Fibroblast of the aortic adventitia (primary cell): ENCODE measurements around the gene RUSC1. TPM values are rescaled to one million over a fixed set of nuclear protein-coding genes. Genes with fewer than 3 reads are reported as not detected.

ENCODE experiments used
- DNase-seq: peaks from one replicate; pipeline ENCODE4 v3.0.0-alpha.2; 2010; ENCODE audit warnings: low read depth
- H3K4me3 ChIP-seq: 2 replicates; pipeline ENCODE4 v1.5.1; 2011; ENCODE audit warnings: low read depth, mild to moderate bottlenecking, control low read depth, low read length, moderate library complexity
- CTCF ChIP-seq: IDR thresholded peaks from 2 replicates; pipeline ENCODE4 v1.5.1; 2011; ENCODE audit warnings: mild to moderate bottlenecking, low read length, control low read depth, inconsistent platforms; ENCODE audit not compliant: insufficient read depth
- total RNA-seq: library from RNA; depleted of rRNA; stranded (reverse); fragments of >200 nt; gene quantifications from 2 replicates; pipeline ENCODE4 v1.2.3, GENCODE V29; 2012; ENCODE audit warnings: low replicate concordance

RUSC1 gene
- total RNA-seq, 1 donor: 23.0 TPM

- no peak for DNase-seq
- H3K4me3 ChIP-seq: no peak overlapping the region
- TF ChIP-seq CTCF: no peak
Observed at GRCh38 chr1:155319536-155319935, 1.2 kb upstream of the RUSC1 start.

DNA sequence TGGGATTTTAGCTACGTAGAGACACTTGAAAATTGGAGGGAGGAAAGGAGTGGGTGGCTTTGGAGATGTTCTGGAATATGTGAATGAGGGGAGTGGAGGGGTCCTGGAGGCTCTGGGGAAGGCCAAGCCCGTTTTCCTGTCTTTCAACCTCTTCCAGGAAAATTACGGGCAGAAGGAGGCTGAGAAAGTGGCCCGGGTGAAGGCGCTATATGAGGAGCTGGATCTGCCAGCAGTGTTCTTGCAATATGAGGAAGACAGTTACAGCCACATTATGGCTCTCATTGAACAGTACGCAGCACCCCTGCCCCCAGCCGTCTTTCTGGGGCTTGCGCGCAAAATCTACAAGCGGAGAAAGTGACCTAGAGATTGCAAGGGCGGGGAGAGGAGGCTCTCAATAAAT, 442 bp upstream of the RUSC1 start:
- no peak for TF ChIP-seq CTCF
- no peak for DNase-seq

DNA sequence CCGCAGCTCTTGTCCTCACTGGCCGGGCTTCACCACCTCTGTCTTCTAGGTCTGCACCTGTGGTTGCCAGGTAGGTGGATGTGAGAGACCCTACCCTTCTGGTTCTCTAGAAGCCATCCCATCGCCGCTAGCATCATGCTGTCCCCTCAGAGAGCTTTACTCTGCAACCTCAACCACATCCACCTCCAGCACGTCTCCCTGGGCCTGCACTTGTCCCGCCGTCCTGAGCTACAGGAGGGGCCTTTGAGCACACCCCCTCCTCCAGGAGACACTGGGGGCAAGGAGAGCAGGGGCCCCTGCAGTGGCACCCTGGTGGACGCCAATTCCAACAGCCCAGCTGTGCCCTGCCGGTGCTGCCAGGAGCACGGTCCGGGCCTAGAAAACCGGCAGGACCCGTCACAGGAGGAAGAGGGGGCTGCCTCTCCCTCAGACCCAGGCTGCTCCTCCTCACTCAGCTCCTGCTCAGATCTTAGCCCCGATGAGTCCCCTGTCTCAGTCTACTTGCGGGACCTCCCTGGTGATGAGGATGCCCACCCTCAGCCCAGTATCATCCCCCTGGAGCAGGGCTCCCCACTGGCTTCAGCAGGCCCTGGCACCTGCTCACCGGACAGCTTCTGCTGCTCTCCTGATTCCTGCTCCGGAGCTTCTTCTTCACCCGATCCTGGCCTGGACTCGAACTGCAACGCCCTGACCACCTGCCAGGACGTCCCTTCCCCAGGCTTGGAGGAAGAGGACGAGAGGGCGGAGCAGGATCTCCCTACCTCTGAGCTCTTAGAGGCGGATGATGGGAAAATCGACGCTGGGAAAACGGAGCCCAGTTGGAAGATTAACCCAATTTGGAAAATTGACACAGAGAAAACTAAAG, 1.2 kb downstream of the RUSC1 start:
- DNase-seq: no peak

More for the DNA sequence above, 442 bp upstream of the RUSC1 start:
- peak overlapping the region; percentile 93 for H3K4me3 ChIP-seq

DNA sequence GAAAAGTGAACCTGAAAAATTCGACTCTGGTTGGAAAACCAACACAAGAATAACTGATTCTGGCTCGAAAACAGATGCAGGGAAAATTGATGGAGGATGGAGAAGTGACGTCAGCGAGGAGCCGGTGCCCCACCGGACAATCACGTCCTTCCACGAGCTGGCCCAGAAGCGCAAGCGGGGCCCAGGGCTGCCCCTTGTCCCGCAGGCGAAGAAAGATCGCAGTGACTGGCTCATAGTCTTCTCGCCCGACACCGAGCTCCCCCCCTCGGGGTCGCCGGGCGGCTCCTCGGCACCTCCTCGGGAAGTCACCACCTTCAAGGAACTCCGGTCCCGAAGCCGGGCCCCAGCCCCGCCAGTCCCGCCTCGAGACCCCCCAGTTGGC, 1.9 kb downstream of the RUSC1 start:
- no peak for TF ChIP-seq CTCF
- H3K4me3 ChIP-seq: peak overlapping the region; percentile 93
- peak; percentile 39 for DNase-seq

More for the DNA sequence above, 1.2 kb downstream of the RUSC1 start:
- H3K4me3 ChIP-seq: peak overlapping the region; percentile 93
- no peak for TF ChIP-seq CTCF

GRCh38 chr1:155322953-155323728, 2.4 kb downstream of the RUSC1 start:
- peak overlapping the region; percentile 93 for H3K4me3 ChIP-seq
- peak; percentile 84 for TF ChIP-seq CTCF
- DNase-seq: peak; percentile 94

- peak; percentile 94 for DNase-seq
- TF ChIP-seq CTCF: no peak
- H3K4me3 ChIP-seq: peak overlapping the region; percentile 93
Observed at GRCh38 chr1:155323729-155324036, 3.0 kb downstream of the RUSC1 start.
